Measurements from ENCODE around the gene GAS7. TPM values are rescaled to one million over a fixed set of nuclear protein-coding genes. Genes with fewer than 3 reads are reported as not detected.

GAS7 gene
- total and polyA plus RNA-seq, 9 of the 15 experiments (the other 6 are each of a cell fraction or from before 2014, with no cell fraction given): 0.11 to 0.33 TPM; not detected in 7

DNA sequence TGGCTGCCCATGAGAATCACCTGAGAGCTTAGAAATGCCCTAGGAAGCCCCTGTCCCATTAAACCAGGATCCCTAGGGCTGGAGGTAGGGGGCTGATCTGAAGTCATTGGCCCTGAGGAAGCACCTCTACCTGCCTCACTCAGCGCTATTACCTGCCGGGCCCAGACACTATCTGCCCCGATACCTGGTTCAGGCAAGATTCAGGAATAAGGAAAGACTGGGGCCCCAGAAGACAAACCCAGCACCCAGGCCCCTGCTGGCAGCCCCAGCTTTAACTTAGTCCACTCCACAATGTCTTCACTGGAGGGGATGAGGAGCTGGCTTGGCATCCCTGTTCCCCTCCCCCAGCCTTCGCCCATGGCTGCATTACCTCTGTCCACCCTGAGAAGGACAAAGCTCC lies 126.3 kb downstream of the GAS7 start:
- CTCF ChIA-PET (ENCODE audit: low intra/inter-chr PET ratio): no interaction called here
- no TSS peak for BruUV-seq (replicated peaks)
- no peak overlapping the region for H3K4me2 ChIP-seq (ENCODE audit: insufficient read depth, low read length)
- no peaks in the 10 kb centered on the region for H3K79me2 ChIP-seq (ENCODE audit: control insufficient read depth, insufficient read depth, low read length)
- no peak overlapping the region for H2AFZ ChIP-seq (ENCODE audit: low read depth, low read length)
- no peak for ATAC-seq
- H3K9ac ChIP-seq (ENCODE audit: insufficient read depth in 1 of 2, low read depth in 2 of 2, low read length in 2 of 2): no peak overlapping the region
- no peaks in the 10 kb centered on the region for H3K4me1 ChIP-seq (replicated peaks in 1 of 2; ENCODE audit: control insufficient read depth in 2 of 2, insufficient read depth in 2 of 2, low read length in 2 of 2)
- intact Hi-C loops (cut with micrococcal nuclease): no loop called here
- H4K20me1 ChIP-seq (replicated peaks; ENCODE audit: control insufficient read depth, insufficient read depth, low read length): no peaks in the 10 kb centered on the region
- H3K9me1 ChIP-seq (ENCODE audit: control insufficient read depth, insufficient read depth, low read length): no peaks in the 10 kb centered on the region
- POLR2A ChIA-PET: no interaction called here
- no peak overlapping the region for H3K27ac ChIP-seq (ENCODE audit: extremely low read depth, low read depth, low read length)
- no peak for FAIRE-seq
- H3K27me3 ChIP-seq (ENCODE audit: control insufficient read depth in 2 of 2, insufficient read depth in 2 of 2, low read length in 2 of 2): no peaks in the 10 kb centered on the region
- in situ Hi-C loops (cut with MboI): no loop called here
- H3K36me3 ChIP-seq (ENCODE audit: control insufficient read depth, insufficient read depth, low read length): no peaks in the 10 kb centered on the region
- H3K4me3 ChIP-seq: no peak overlapping the region
- TF ChIP-seq NR3C1 (CRISPR knock-in tag; IDR thresholded peaks at IDR 0.05): no peak
- TF ChIP-seq ZNF778 (CRISPR knock-in tag; IDR thresholded peaks at IDR 0.05): no peak
- TF ChIP-seq OTX1 (CRISPR knock-in tag; IDR thresholded peaks at IDR 0.05): no peak
- TF ChIP-seq PURB (CRISPR knock-in tag; IDR thresholded peaks at IDR 0.05; ENCODE audit: low read depth): no peak
- no peak for TF ChIP-seq ZNF277 (CRISPR knock-in tag; IDR thresholded peaks at IDR 0.05; ENCODE audit: borderline replicate concordance)
- no peak for TF ChIP-seq HDAC3 (IDR thresholded peaks at IDR 0.05; ENCODE audit: borderline replicate concordance, partially characterized antibody)
- H3K9me3 ChIP-seq (replicated peaks; ENCODE audit: control insufficient read depth, insufficient read depth, low read depth, low read length): no peaks in the 10 kb centered on the region
- no peak for DNase-seq (ENCODE audit: extremely low read depth in 1 of 4, low spot score in 3 of 4)
- WGBS (ENCODE audit: insufficient coverage, low coverage, missing lambda C conversion rate): 0% methylated on average over 2 of the region's 4 CpGs
